ENCODE data around the gene SLC25A11.

Gene SLC25A11

DNA sequence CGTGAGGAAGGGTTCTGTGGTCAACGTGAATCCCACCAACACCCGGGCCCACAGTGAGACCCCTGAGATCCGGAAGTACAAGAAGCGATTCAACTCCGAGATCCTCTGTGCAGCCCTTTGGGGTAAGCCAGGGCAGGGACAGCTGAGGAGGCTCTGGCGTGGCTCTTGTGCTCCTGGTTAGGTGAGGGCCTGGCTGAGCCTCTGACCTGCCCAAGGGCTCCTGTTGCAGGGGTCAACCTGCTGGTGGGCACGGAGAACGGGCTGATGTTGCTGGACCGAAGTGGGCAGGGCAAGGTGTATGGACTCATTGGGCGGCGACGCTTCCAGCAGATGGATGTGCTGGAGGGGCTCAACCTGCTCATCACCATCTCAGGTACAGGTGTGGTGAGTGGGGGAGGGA, 44.7 kb downstream of the SLC25A11 start:
- no peak overlapping the region for H3K4me3 ChIP-seq (ENCODE audit: insufficient read depth, low read length, poor library complexity, severe bottlenecking)
- H3K27ac ChIP-seq (ENCODE audit: low read depth, low read length) = no peak overlapping the region
- no peak overlapping the region for H3K9ac ChIP-seq (ENCODE audit: low read length)
- TF ChIP-seq CTCF (IDR thresholded peaks at IDR 0.05; ENCODE audit: insufficient read depth, low read length, poor library complexity, severe bottlenecking) (no peak), EZH2phosphoT487 (conservative IDR thresholded peaks at IDR 0.05; ENCODE audit: low read length) (no peak)
- no peaks in the 10 kb centered on the region for H3K9me2 ChIP-seq (replicated peaks; ENCODE audit: insufficient read depth, low read length)
- no peak overlapping the region for H3K4me2 ChIP-seq (ENCODE audit: low read depth, low read length, poor library complexity, severe bottlenecking)
- no peak overlapping the region for H2AFZ ChIP-seq (ENCODE audit: low read depth, low read length, severe bottlenecking)
- no peaks in the 10 kb centered on the region for H3K36me3 ChIP-seq (ENCODE audit: low read length)
- no peaks in the 10 kb centered on the region for H3K9me3 ChIP-seq (ENCODE audit: insufficient read depth, low read length)
- H4K20me1 ChIP-seq (ENCODE audit: low read depth, low read length) = no peaks in the 10 kb centered on the region
- H3K27me3 ChIP-seq (ENCODE audit: low read length) = no peaks in the 10 kb centered on the region
- H3K79me2 ChIP-seq (ENCODE audit: insufficient read depth, low read length) = no peaks in the 10 kb centered on the region
- H3F3A ChIP-seq (ENCODE audit: insufficient read depth) = peaks cover 5% of the 10 kb centered on the region; the same call in 1 of the 2 replicates

DNA sequence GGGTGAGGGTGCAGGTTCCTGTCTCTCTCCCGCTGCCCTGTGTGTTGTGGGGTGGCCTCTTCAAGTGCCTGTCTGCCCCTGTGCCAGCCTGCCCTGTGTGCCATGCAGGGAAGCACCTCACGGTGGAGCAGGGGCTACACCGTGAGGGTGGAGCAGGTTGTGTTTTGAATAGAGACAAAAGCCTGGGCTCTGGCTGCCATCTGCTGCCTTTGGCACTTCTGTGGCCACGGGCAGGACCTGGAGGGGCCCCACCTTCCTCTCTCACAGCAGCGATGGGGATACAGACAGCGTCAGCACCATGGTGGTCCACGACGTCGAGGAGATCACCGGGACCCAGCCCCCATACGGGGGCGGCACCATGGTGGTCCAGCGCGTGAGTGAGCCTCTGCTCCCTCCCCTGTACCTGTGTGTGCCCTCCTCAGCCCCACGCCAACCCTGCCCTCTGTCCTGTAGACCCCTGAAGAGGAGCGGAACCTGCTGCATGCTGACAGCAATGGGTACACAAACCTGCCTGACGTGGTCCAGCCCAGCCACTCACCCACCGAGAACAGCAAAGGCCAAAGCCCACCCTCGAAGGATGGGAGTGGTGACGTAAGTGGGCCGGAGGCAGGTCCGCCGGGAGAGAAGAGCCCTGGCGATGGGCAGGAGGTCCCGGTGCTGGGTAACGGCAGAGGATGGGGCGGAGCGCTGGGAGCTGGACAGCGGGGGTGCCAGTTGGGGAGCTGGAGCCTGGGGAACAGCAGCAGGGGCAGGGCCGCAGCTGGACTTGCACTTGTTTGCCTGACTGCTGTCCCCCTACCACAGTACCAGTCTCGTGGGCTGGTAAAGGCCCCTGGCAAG, 45.9 kb downstream of the SLC25A11 start:
- no peaks in the 10 kb centered on the region for H3K79me2 ChIP-seq (ENCODE audit: insufficient read depth, low read length)
- no peak overlapping the region for H3K4me2 ChIP-seq (ENCODE audit: low read depth, low read length, poor library complexity, severe bottlenecking)
- H4K20me1 ChIP-seq (ENCODE audit: low read depth, low read length) = no peaks in the 10 kb centered on the region
- no peak overlapping the region for H3K4me3 ChIP-seq (ENCODE audit: insufficient read depth, low read length, poor library complexity, severe bottlenecking)
- no peaks in the 10 kb centered on the region for H3K36me3 ChIP-seq (ENCODE audit: low read length)
- peaks cover 5% of the 10 kb centered on the region; the same call in 1 of the 2 replicates for H3F3A ChIP-seq (ENCODE audit: insufficient read depth)
- H2AFZ ChIP-seq (ENCODE audit: low read depth, low read length, severe bottlenecking) = no peak overlapping the region
- H3K27ac ChIP-seq (ENCODE audit: low read depth, low read length) = no peak overlapping the region
- no peaks in the 10 kb centered on the region for H3K27me3 ChIP-seq (ENCODE audit: low read length)
- no peaks in the 10 kb centered on the region for H3K9me3 ChIP-seq (ENCODE audit: insufficient read depth, low read length)
- no peaks in the 10 kb centered on the region for H3K9me2 ChIP-seq (replicated peaks; ENCODE audit: insufficient read depth, low read length)
- no peak overlapping the region for H3K9ac ChIP-seq (ENCODE audit: low read length)
- TF ChIP-seq CTCF (IDR thresholded peaks at IDR 0.05; ENCODE audit: insufficient read depth, low read length, poor library complexity, severe bottlenecking) = no peak
- no peak for TF ChIP-seq EZH2phosphoT487 (conservative IDR thresholded peaks at IDR 0.05; ENCODE audit: low read length)

GRCh38 chr17:4893272-4893671, 46.6 kb downstream of the SLC25A11 start:
- H3K27ac ChIP-seq (ENCODE audit: low read depth, low read length) = no peak overlapping the region
- H2AFZ ChIP-seq (ENCODE audit: low read depth, low read length, severe bottlenecking) = no peak overlapping the region
- H3K4me2 ChIP-seq (ENCODE audit: low read depth, low read length, poor library complexity, severe bottlenecking) = no peak overlapping the region
- no peaks in the 10 kb centered on the region for H3K9me3 ChIP-seq (ENCODE audit: insufficient read depth, low read length)
- no peak for TF ChIP-seq CTCF (IDR thresholded peaks at IDR 0.05; ENCODE audit: insufficient read depth, low read length, poor library complexity, severe bottlenecking)
- no peak for TF ChIP-seq EZH2phosphoT487 (conservative IDR thresholded peaks at IDR 0.05; ENCODE audit: low read length)
- H3K4me3 ChIP-seq (ENCODE audit: insufficient read depth, low read length, poor library complexity, severe bottlenecking) = no peak overlapping the region
- H3K9ac ChIP-seq (ENCODE audit: low read length) = no peak overlapping the region
- no peaks in the 10 kb centered on the region for H4K20me1 ChIP-seq (ENCODE audit: low read depth, low read length)
- no peaks in the 10 kb centered on the region for H3K9me2 ChIP-seq (replicated peaks; ENCODE audit: insufficient read depth, low read length)
- no peaks in the 10 kb centered on the region for H3K27me3 ChIP-seq (ENCODE audit: low read length)
- H3K79me2 ChIP-seq (ENCODE audit: insufficient read depth, low read length) = no peaks in the 10 kb centered on the region
- H3F3A ChIP-seq (ENCODE audit: insufficient read depth) = peaks cover 2% of the 10 kb centered on the region; the same call in 1 of the 2 replicates
- H3K36me3 ChIP-seq (ENCODE audit: low read length) = no peaks in the 10 kb centered on the region
